ENCODE results near the gene HGD.
"Not testable (repeated sequence)": the region's sequence is repeated elsewhere in the genome, so short reads cannot be mapped to it uniquely, and the experiment has no call there.

The HGD gene

DNA sequence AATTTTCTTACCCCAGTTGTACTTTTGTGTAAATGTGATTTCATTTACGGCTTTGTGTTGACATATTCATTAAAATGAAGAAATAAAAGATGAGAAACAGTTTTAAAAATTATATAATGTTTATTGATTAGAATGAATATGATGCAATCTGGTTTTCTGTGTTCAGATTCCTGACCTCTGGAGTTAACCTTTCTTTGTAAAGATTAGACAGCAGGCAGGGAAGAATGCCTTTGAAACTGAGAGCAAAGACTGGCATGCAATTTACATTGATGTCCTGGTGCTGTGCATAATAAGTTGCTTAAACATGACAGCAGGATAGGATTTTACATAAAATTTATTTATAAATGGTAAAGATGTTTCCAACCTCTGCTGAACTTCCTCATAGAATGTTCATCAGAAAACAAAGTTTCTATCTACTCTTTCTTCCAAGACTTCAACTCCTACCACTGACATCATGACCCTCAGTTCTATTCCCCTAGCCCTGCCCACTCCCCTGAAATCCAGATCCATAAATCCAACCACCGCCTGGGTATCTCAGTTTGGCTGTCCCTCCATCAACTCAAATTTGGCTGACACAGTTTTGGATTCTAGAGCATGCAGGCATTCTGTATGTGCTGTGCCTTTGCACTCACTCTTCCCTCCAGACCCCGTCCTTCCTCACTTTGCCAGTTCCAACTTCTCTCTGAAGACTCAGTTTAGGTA lies 1.7 kb downstream of the HGD start:
- no peak overlapping the region for H3K4me3 ChIP-seq (ENCODE audit: low read depth, low read length)

GRCh38 chr3:120678984-120679383 lies 3.1 kb downstream of the HGD start:
- no peak overlapping the region for H3K4me3 ChIP-seq (ENCODE audit: low read depth, low read length)

- no peak overlapping the region for H3K4me3 ChIP-seq (ENCODE audit: low read depth, low read length)
These were observed 3.6 kb downstream of the HGD start for GRCh38 chr3:120678331-120678947.

GRCh38 chr3:120677193-120677592 lies 4.8 kb downstream of the HGD start:
- H3K4me3 ChIP-seq (ENCODE audit: low read depth, low read length) = not testable (repeated sequence)

DNA sequence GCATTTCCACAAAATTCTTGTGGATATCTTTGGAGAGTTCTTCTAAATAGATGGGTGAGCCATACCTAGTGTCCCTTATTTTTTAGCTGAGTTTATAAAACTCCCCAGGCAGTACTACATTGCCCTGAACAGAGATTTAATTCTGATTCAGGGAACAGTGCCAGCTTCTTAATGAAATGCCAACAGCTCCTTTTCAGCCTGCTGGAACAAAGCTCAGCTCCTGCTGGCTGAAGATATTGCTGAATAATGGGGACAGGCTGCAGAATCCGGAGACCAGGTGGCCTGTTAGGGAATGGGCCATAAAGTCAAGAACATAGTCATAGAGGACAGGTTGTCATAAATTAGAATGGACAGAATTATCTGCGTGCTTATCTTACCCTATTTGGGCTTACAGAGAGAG lies 8.9 kb downstream of the HGD start:
- H3K4me3 ChIP-seq (ENCODE audit: low read depth, low read length) = no peak overlapping the region

GRCh38 chr3:120670576-120670975 lies 11.5 kb downstream of the HGD start:
- H3K4me3 ChIP-seq (ENCODE audit: low read depth, low read length) = no peak overlapping the region

DNA sequence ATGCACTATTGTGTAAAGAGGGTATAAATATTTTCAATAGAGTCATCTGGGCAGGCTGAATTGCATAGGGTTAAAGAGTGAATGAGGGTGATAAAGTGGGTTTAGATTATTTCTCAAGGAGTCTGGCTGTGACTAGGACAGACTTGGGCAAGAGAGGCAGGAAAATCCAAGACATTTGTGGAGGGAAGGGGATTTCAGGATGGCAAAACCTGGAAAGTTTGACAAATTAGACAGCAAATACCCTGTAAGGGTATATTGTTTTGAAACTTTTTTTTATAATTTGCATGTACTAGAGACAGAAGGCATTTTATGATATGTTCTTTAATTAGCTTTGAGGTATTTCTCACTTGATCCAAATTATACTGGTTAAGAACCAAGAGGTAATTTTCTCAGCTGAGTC lies 17.1 kb downstream of the HGD start:
- no peak overlapping the region for H3K4me3 ChIP-seq (ENCODE audit: low read depth, low read length)

- no peak overlapping the region for H3K4me3 ChIP-seq (ENCODE audit: low read depth, low read length)
These were observed 20.1 kb downstream of the HGD start for GRCh38 chr3:120661945-120662344.

- H3K4me3 ChIP-seq (ENCODE audit: low read depth, low read length) = no peak overlapping the region
These were observed 20.7 kb downstream of the HGD start for GRCh38 chr3:120661106-120661905.

GRCh38 chr3:120659834-120660233 lies 22.2 kb downstream of the HGD start:
- H3K4me3 ChIP-seq (ENCODE audit: low read depth, low read length) = no peak overlapping the region

- H3K4me3 ChIP-seq (ENCODE audit: low read depth, low read length) = no peak overlapping the region
These were observed 22.8 kb downstream of the HGD start for GRCh38 chr3:120659285-120659684.

DNA sequence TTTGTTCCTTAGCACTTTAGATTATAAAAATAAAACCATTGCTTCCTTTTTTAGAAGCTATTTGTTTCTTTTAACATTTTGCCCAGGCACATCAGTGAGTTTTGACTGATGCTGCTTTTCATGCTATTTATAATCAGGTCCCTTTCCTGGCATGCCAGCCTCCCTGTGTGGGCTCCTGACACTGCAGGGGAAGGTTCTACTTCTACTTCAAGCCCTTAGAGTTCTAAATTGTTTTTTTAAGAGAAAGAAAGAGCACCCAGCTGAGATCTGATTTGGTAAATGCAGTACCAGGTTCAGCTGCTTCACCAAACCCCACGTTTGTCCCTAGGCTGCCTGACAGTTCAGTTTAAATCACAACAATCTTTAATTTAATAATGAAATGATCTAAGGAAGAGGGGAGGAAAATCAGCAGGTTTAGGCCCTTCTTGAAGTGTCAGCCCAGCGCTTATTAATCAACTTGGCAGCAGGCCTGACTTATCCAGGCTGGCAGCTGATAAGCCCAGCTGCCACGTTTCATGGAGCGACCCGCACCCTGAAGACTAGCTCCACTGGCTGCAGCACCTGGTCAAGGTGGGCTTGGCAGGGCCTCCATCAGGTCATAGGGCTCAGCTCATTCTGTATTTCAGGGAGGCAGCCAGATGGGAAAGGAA lies 29.0 kb downstream of the HGD start:
- no peak overlapping the region for H3K4me3 ChIP-seq (ENCODE audit: low read depth, low read length)

- no peak overlapping the region for H3K4me3 ChIP-seq (ENCODE audit: low read depth, low read length)
These were observed 29.8 kb downstream of the HGD start for GRCh38 chr3:120652281-120652680.

- H3K4me3 ChIP-seq (ENCODE audit: low read depth, low read length) = no peak overlapping the region
These were observed 31.7 kb downstream of the HGD start for GRCh38 chr3:120650311-120650710.

DNA sequence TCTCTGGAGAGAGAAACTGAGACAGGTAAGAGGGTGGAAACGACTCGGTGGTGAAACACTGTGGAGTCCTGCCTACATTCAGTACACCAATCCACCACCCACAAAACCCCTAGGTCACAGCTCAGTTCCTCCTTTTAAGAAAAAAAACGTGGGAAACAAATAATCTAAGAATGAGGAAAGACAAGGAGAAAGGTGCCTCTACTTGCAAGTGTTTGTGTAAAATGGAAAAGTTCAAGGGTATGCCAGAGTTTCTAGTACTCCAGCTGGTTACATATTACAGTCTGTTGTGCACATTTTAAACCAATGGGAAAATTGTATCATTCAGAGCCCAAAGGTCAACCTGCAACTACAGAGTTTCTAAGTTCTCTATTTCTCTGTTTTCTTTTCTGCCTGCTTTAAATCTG lies 32.2 kb downstream of the HGD start:
- H3K4me3 ChIP-seq (ENCODE audit: low read depth, low read length) = no peak overlapping the region

- H3K4me3 ChIP-seq (ENCODE audit: low read depth, low read length) = no peak overlapping the region
These were observed 33.7 kb downstream of the HGD start for GRCh38 chr3:120648290-120648689.

DNA sequence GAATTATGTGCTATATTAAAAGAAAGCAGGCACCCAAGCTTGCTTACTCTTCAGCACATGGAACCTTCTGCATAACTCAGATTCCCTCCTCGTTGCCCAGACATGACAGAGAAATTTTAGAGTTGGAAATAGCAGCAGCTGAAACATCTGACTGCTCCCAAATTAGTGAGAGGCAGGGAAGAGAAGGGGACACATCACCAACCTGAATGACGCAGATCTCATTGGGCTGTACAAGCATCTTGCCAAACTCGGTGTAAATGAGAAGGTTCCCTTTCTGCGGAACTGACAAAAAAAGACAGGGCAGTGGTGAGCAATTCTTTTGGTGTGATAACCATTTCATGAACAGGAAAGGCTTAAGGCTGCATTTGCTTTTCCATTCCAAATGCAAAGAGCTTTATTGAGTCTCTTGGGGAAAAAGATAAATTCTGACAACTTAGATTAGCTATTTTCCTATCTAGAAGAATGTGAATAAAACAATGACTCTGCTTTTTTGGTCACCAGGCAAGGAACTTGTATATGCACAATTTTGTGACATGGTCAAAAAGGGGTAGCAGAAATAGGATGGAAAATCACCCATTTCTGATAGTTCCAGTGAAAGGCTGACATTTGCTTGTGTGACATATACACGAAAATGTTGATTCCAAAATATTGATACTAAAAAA lies 35.1 kb downstream of the HGD start:
- H3K4me3 ChIP-seq (ENCODE audit: low read depth, low read length) = no peak overlapping the region

DNA sequence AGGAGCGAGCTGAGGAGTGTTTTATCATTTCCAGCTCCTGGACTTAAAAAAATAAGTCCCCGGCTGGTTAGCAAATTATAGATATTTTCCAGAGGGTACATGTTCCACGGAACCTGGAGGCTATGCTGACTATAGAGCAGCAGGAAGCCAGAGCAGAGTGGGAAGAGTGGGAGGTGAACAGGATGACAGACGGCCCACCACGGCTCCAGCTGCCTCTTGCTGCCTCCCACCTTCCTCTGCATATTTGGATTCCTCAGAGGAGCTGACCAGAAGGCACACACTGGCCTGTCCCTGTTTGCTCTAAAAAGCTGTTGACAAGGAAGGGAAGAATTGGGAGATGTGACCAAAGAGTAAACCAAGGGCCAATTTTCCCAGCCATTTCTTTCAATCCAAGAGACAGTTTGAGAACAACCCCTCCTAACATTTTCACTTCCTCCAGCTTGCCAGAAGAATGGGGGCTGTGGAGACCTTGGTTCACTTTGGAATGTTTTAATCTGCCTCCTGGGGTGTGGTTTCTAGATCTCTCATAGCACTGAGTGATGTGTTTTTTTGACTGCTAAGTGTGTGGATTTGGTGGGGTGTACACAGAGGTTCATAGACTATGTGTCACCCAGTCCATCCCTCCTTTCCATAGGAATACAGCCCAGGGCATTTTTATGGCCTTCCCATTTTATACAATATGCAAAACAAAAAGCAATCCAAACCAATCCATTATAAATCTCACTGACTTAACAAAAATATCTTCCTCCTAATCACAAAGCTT lies 36.8 kb downstream of the HGD start:
- H3K4me3 ChIP-seq (ENCODE audit: low read depth, low read length) = no peak overlapping the region

DNA sequence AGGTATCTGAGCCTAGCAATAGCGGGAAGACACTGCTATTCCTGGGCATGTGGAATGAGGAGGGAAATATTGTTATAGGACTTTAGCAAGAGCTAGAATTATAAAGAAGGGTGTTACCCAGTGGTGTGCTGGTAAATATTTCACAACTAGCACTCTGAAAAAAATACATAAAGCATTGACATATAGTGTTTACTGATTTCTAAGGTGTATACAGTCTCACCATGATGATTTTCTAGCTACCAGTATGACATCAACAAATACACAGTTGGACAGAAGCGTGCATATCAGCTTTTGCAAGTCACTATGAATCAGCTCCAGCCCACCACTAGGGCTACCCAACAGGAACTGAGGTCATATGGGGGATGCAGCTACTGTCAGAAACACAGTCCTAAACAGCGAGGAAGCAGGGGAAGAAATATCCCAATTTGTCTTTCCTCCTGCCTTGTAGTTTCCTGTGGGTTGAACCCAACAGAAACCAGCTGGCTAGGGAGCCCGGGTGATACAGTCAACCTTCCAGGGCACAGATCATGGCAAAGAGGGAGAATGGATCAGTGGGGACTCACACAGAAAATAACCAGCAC lies 39.6 kb downstream of the HGD start:
- H3K4me3 ChIP-seq (ENCODE audit: low read depth, low read length) = no peak overlapping the region

DNA sequence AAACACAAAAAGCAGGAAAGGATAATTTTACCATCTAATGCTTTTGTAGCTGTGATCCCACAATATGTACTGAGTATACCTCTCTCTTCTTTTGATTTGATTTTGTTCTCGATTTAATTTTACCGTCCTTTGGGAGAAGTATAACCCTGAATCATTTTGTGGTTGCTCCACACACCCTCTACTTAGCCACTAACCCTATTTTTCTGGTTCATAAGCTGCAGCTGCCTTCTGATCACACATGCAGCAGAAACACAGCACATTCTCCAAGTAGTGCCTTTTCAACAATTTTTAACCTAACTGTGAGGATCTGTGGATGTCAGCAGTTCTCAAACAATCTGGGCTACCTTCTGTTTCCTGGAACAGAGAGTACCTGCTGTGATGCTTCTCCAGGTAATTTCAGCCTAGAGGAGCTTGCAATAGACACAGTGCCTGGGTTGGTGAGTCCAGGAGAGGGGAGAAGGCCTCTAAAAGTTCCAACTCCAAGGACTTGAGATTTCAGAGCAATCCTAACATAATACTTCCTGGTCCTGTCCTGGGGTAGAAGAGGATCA lies 40.3 kb downstream of the HGD start:
- no peak overlapping the region for H3K4me3 ChIP-seq (ENCODE audit: low read depth, low read length)

All from iPS-11a (cell line).